H1 (cell line): Measurements from ENCODE around the gene C17orf107. TPM values are rescaled to one million over a fixed set of nuclear protein-coding genes. Genes with fewer than 3 reads are reported as not detected.
A peak's percentile ranks its signal among the peaks of the same experiment; 100 is the strongest.

Source experiments
- CTCF ChIA-PET: fragments of 300-600 bp; sonication (Branson Sonifier 250); formaldehyde crosslinking; loops from one replicate; lab custom pipeline; 2021; ENCODE audit not compliant: partially characterized antibody; lab: Charles Lee
- POLR2A ChIA-PET: fragments of 300-600 bp; sonication (Branson Sonifier 250); formaldehyde crosslinking; loops from one replicate; lab custom pipeline; 2021; ENCODE audit warnings: inconsistent platforms; ENCODE audit not compliant: partially characterized antibody; lab: Charles Lee
- DNase-seq, 2 experiments: peaks; one replicate each; pipeline versions ENCODE4 v3.0.0 to v3.0.0-alpha.2; 2010 to 2022; ENCODE audit warnings: low spot score in 2 of 2, low read depth in 1 of 2, mixed read lengths in 1 of 2
- FAIRE-seq: peaks from 2 replicates; lab custom pipeline; 2011; peaks lifted over from hg19 to GRCh38; lab: Jason Lieb, UNC
- H2AFZ ChIP-seq: 2 replicates; pipeline ENCODE4 v1.8.1; 2012; ENCODE audit warnings: low read length, inconsistent platforms
- H2AK5ac ChIP-seq: 2 replicates; pipeline ENCODE4 v1.6.1; 2013; ENCODE audit warnings: low read depth, low read length
- H2BK120ac ChIP-seq: replicated peaks from 2 replicates; pipeline ENCODE3; 2013; ENCODE audit warnings: low read depth, low read length, inconsistent platforms
- H2BK12ac ChIP-seq: 2 replicates; pipeline ENCODE4 v1.6.1; 2013; ENCODE audit warnings: low read depth, low read length
- H2BK15ac ChIP-seq: 2 replicates; pipeline ENCODE4 v1.6.1; 2013; ENCODE audit warnings: low read length
- H2BK20ac ChIP-seq: 2 replicates; pipeline ENCODE4 v1.6.1; 2013; ENCODE audit warnings: low read length
- H2BK5ac ChIP-seq: 2 replicates; pipeline ENCODE4 v1.6.1; 2013; ENCODE audit warnings: low read depth, low read length
- H3K14ac ChIP-seq: 2 replicates; pipeline ENCODE4 v1.6.1; 2013; ENCODE audit warnings: inconsistent platforms; ENCODE audit not compliant: insufficient read length
- H3K18ac ChIP-seq: 2 replicates; pipeline ENCODE4 v1.6.1; 2013; ENCODE audit warnings: low read length; ENCODE audit errors: extremely low read depth
- H3K23ac ChIP-seq: 2 replicates; pipeline ENCODE4 v1.6.1; 2013; ENCODE audit warnings: inconsistent platforms; ENCODE audit not compliant: insufficient read length
- H3K23me2 ChIP-seq: 2 replicates; pipeline ENCODE4 v1.6.1; 2013; ENCODE audit warnings: low read depth, low read length
- H3K27ac ChIP-seq: 2 replicates; pipeline ENCODE4 v1.6.1; 2011; ENCODE audit warnings: low read depth, low read length, inconsistent platforms
- H3K27me3 ChIP-seq, 4 experiments: replicated peaks in 1 of 4; 1 replicate in 1 of 4; 2 replicates in 3 of 4; pipeline versions ENCODE4 v1.6.1 to v1.8.1; 2011 to 2013; ENCODE audit warnings: low read length in 3 of 4, mild to moderate bottlenecking in 3 of 4, inconsistent platforms in 2 of 4, mixed read lengths in 2 of 4, moderate library complexity in 1 of 4; ENCODE audit not compliant: control insufficient read depth in 3 of 4, insufficient read depth in 3 of 4; ENCODE audit errors: extremely low read depth in 1 of 4
- H3K36me3 ChIP-seq, 4 experiments: 2 replicates each; pipeline versions ENCODE4 v1.6.1 to v1.8.1; 2011 to 2013; ENCODE audit warnings: mild to moderate bottlenecking in 4 of 4, low read length in 3 of 4, moderate library complexity in 2 of 4, control low read depth in 1 of 4, inconsistent platforms in 1 of 4; ENCODE audit not compliant: insufficient read depth in 4 of 4, control insufficient read depth in 2 of 4
- H3K4ac ChIP-seq: replicated peaks from 2 replicates; pipeline ENCODE3; 2013; ENCODE audit warnings: low read length, low read depth, mixed read lengths, inconsistent platforms; ENCODE audit not compliant: insufficient read length
- H3K4me1 ChIP-seq, 4 experiments: replicated peaks in 1 of 4; 1 replicate in 1 of 4; 2 replicates in 3 of 4; pipeline versions ENCODE4 v1.6.1 to v1.8.1; 2011 to 2013; ENCODE audit warnings: low read length in 3 of 4, inconsistent platforms in 2 of 4, mixed read lengths in 1 of 4; ENCODE audit not compliant: insufficient read depth in 4 of 4, control insufficient read depth in 3 of 4
- H3K4me2 ChIP-seq, 2 experiments: 2 replicates each; pipeline versions ENCODE4 v1.6.1 to v1.8.1; 2011 to 2013; ENCODE audit warnings: low read depth in 2 of 2, low read length in 2 of 2, control low read depth in 1 of 2, inconsistent platforms in 1 of 2, mild to moderate bottlenecking in 1 of 2; ENCODE audit not compliant: insufficient read depth in 1 of 2
- H3K4me3 ChIP-seq, 4 experiments: fragments of 200-600, 300-600 bp in 1 of 4; sonication (generic), shearing (Covaris generic), sonication (Bioruptor Twin) in 1 of 4; 2 replicates each; pipeline versions ENCODE4 v1.5.1 to v1.8.1; 2011 to 2016; ENCODE audit warnings: low read length in 4 of 4, low read depth in 3 of 4, control low read depth in 2 of 4, inconsistent platforms in 2 of 4, mild to moderate bottlenecking in 2 of 4, mixed read lengths in 1 of 4, moderate library complexity in 1 of 4; ENCODE audit not compliant: insufficient read depth in 2 of 4; ENCODE audit errors: extremely low read depth in 1 of 4
- H3K56ac ChIP-seq: replicated peaks from 2 replicates; pipeline ENCODE3; 2013; ENCODE audit warnings: low read depth, mild to moderate bottlenecking, mixed read lengths, low read length, inconsistent platforms; ENCODE audit not compliant: insufficient read length
- H3K79me1 ChIP-seq: 2 replicates; pipeline ENCODE4 v1.6.1; 2013; ENCODE audit warnings: low read depth, low read length, control low read depth
- H3K79me2 ChIP-seq, 2 experiments: 2 replicates each; pipeline versions ENCODE4 v1.6.1 to v1.8.1; 2012 to 2013; ENCODE audit warnings: low read length in 2 of 2, mild to moderate bottlenecking in 2 of 2, inconsistent platforms in 1 of 2; ENCODE audit not compliant: insufficient read depth in 2 of 2, control insufficient read depth in 1 of 2
- H3K9ac ChIP-seq, 4 experiments: replicated peaks in 1 of 4; 1 replicate in 1 of 4; 2 replicates in 3 of 4; pipeline versions ENCODE4 v1.6.1 to v1.8.1; 2011 to 2013; ENCODE audit warnings: low read depth in 3 of 4, low read length in 3 of 4, control low read depth in 2 of 4, mild to moderate bottlenecking in 2 of 4, moderate library complexity in 2 of 4, inconsistent platforms in 1 of 4; ENCODE audit errors: extremely low read depth in 1 of 4
- H3K9me3 ChIP-seq, 2 experiments: 2 replicates each; pipeline versions ENCODE4 v1.6.1 to v1.8.1; 2012 to 2013; ENCODE audit warnings: mild to moderate bottlenecking in 2 of 2, moderate library complexity in 2 of 2, control low read depth in 1 of 2, inconsistent platforms in 1 of 2, low read depth in 1 of 2, low read length in 1 of 2, mixed read lengths in 1 of 2; ENCODE audit not compliant: insufficient read depth in 2 of 2
- H4K20me1 ChIP-seq, 2 experiments: replicated peaks in 1 of 2; 2 replicates each; pipeline versions ENCODE3 to v1.8.1; 2011 to 2013; ENCODE audit warnings: inconsistent platforms in 2 of 2, low read length in 2 of 2, mild to moderate bottlenecking in 1 of 2; ENCODE audit not compliant: insufficient read depth in 2 of 2, control insufficient read depth in 1 of 2
- H4K5ac ChIP-seq: 2 replicates; pipeline ENCODE4 v1.6.1; 2013; ENCODE audit warnings: low read length, low read depth, mixed read lengths, inconsistent platforms; ENCODE audit not compliant: insufficient read length
- H4K8ac ChIP-seq: 2 replicates; pipeline ENCODE4 v1.8.0; 2013; ENCODE audit warnings: mild to moderate bottlenecking, moderate library complexity, low read length, inconsistent platforms; ENCODE audit not compliant: insufficient read depth; ENCODE audit errors: extremely low read depth
- H4K91ac ChIP-seq: replicated peaks from 2 replicates; pipeline ENCODE3; 2013; ENCODE audit warnings: low read length, mixed read lengths, inconsistent platforms; ENCODE audit not compliant: insufficient read length
- BACH1 ChIP-seq: IDR thresholded peaks from 2 replicates; pipeline ENCODE4 v1.6.1; 2012; ENCODE audit warnings: low read length, improper control_type of control experiment
- CHD2 ChIP-seq: IDR thresholded peaks from 2 replicates; pipeline ENCODE4 v1.6.1; 2012; ENCODE audit warnings: low read length, improper control_type of control experiment
- CTBP2 ChIP-seq: IDR thresholded peaks from 2 replicates; pipeline ENCODE4 v1.7.0; 2011; ENCODE audit warnings: borderline replicate concordance, mild to moderate bottlenecking, moderate library complexity, mixed read lengths, low read length; ENCODE audit not compliant: insufficient read depth, insufficient read length
- WGBS, 2 experiments: shearing (Covaris generic) in 1 of 2; methylation state at CpG; one replicate each; pipeline versions ENCODE4 v1.1.6 to v1.1.7; 2013 to 2015; ENCODE audit warnings: low lambda C conversion rate in 2 of 2, mixed read lengths in 2 of 2, inconsistent platforms in 1 of 2, low coverage in 1 of 2, missing lambda C conversion rate in 1 of 2; ENCODE audit not compliant: insufficient replicate concordance in 2 of 2, insufficient coverage in 1 of 2, insufficient read length in 1 of 2; ENCODE audit errors: extremely low coverage in 1 of 2, missing lambda C conversion rate in 1 of 2; 5-methylcytosine and 5-hydroxymethylcytosine counted together
- polyA plus RNA-seq, 7 experiments: library from polyadenylated mRNA; depleted of rRNA in 3 of 7; stranded (reverse) in 5 of 7; unstranded in 2 of 7; fragments of >200 nt in 5 of 7; fragments of 200-250 nt in 2 of 7; gene quantifications; 1 replicate in 5 of 7; 2 replicates in 1 of 7; 4 replicates in 1 of 7; pipeline versions ENCODE4 v1.2.1 to v1.2.3, GENCODE V29; 2011 to 2013; ENCODE audit warnings: missing spikeins in 2 of 7, mixed read lengths in 2 of 7
- total RNA-seq: library from RNA; stranded (reverse); fragmentation: NEBNext Ultra II Directional; extraction: Animal tissue kit (Norgen Biotek cat#: 25700); gene quantifications from 2 replicates; pipeline ENCODE4 v1.2.1, GENCODE V29; 2021

Gene C17orf107
- total and polyA plus RNA-seq, 2 of the 8 experiments (the other 6 are each of a cell fraction or from before 2014, with no cell fraction given), result 0.39 to 0.45 TPM

GRCh38 chr17:4856937-4857314 is 42.4 kb upstream of the C17orf107 start:
- no peak overlapping the region for H2AFZ ChIP-seq
- FAIRE-seq (no peak), DNase-seq (no peak)
- H3K36me3 ChIP-seq, result no peaks in the 10 kb centered on the region
- no peak overlapping the region for H3K4me3 ChIP-seq
- H2BK5ac ChIP-seq, result peak overlapping the region; percentile 95; the same call in 1 of the 2 replicates
- H3K4me1 ChIP-seq, result peaks cover 26 to 46% (median 38%) of the 10 kb centered on the region in 4 experiments
- no peak overlapping the region; a peak in 1 of 4 replicates for H3K4me2 ChIP-seq
- peak overlapping the region; percentile 93; the same call in 1 of the 2 replicates for H2AK5ac ChIP-seq
- no peak overlapping the region for H4K5ac ChIP-seq
- POLR2A ChIA-PET, result interaction anchor here (0.7 to 1.6 kb wide), 2 partner anchors 91 to 148 kb away, joined by 3 read pairs; partner anchors contain the start of gene PFN1
- H3K27ac ChIP-seq, result no peak overlapping the region
- WGBS, 2 experiments, result 95% methylated on average over 7 of the region's 7 CpGs; no CpG with 5 or more reads in 1 of the 2 experiments
- TF ChIP-seq BACH1 (no peak), CHD2 (no peak), CTBP2 (no peak)
- H4K91ac ChIP-seq, result peak overlapping the region; percentile 79
- H4K8ac ChIP-seq, result no peak overlapping the region
- H3K9me3 ChIP-seq, result no peaks in the 10 kb centered on the region
- no peak overlapping the region for H3K23ac ChIP-seq
- H3K23me2 ChIP-seq, result peaks cover 7% of the 10 kb centered on the region; the same call in 1 of the 2 replicates
- CTCF ChIA-PET, result interaction anchor here (1.1 to 3.5 kb wide), 8 partner anchors 11 to 290 kb away, joined by 3 to 15 read pairs (median 6); no protein-coding TSS in a partner anchor
- peak overlapping the region; percentile 97 for H3K4ac ChIP-seq
- H2BK12ac ChIP-seq, result peak overlapping the region; percentile 91; the same call in 1 of the 2 replicates
- no peaks in the 10 kb centered on the region for H3K27me3 ChIP-seq
- peak overlapping the region; percentile 61 for H2BK120ac ChIP-seq
- no peak overlapping the region for H3K56ac ChIP-seq
- H3K79me2 ChIP-seq, result peaks cover 0 to 39% of the 10 kb centered on the region in 2 experiments; a peak in 2 of 4 replicates
- peaks cover 12% of the 10 kb centered on the region for H3K79me1 ChIP-seq
- peak overlapping the region; percentile 95 for H2BK15ac ChIP-seq
- H3K14ac ChIP-seq, result no peak overlapping the region
- no peak overlapping the region for H3K9ac ChIP-seq
- peaks cover 0 to 1% of the 10 kb centered on the region in 2 experiments for H4K20me1 ChIP-seq
- peak overlapping the region; percentile 62; the same call in 1 of the 2 replicates for H3K18ac ChIP-seq
- peak overlapping the region; percentile 97 for H2BK20ac ChIP-seq
